A549 (cell line): ENCODE results near the gene MTHFSD. TPM values are rescaled to one million over a fixed set of nuclear protein-coding genes. Genes with fewer than 3 reads are reported as not detected.
A peak's percentile ranks its signal among the peaks of the same experiment; 100 is the strongest.

Experiments
- ATAC-seq, 2 experiments: fragments of 200-7000 bp in 1 of 2; fragments of >200 bp in 1 of 2; cut with Nextera tagmentation in 1 of 2; cut with Tn5 transposase in 1 of 2; 3 replicates each; pipeline versions ENCODE4 v1.8.0 to v1.9.1; 2018 to 2020; ENCODE audit warnings: mild to moderate bottlenecking in 1 of 2, moderate library complexity in 1 of 2
- CTCF ChIA-PET: fragments of 300-600 bp; sonication (Branson Sonifier 250); formaldehyde crosslinking; extraction: SDS; loops from one replicate; lab custom pipeline; 2021; ENCODE audit warnings: antibody characterized with exemption, inconsistent platforms; lab: Yijun Ruan, JAX
- POLR2A ChIA-PET: fragments of 350-600 bp; formaldehyde crosslinking; extraction: SDS; loops from one replicate; lab custom pipeline; 2021; ENCODE audit warnings: antibody characterized with exemption, inconsistent platforms; lab: Yijun Ruan, JAX
- DNase-seq, 2 experiments: peaks; one replicate each; pipeline versions ENCODE4 v3.0.0 to v3.0.0-alpha.2; 2011 to 2016; ENCODE audit warnings: low read depth in 1 of 2, low spot score in 1 of 2
- FAIRE-seq: peaks from 2 replicates; lab custom pipeline; 2011; peaks lifted over from hg19 to GRCh38; lab: Jason Lieb, UNC
- H3K27ac ChIP-seq, 2 experiments: fragments of >200 bp; sonication (Bioruptor Twin); formaldehyde crosslinking; 3 replicates each; pipeline ENCODE4 v1.5.1; 2016 to 2017
- H3K4me1 ChIP-seq: fragments of >200 bp; sonication (Bioruptor Twin); formaldehyde crosslinking; 3 replicates; pipeline ENCODE4 v1.6.1; 2016
- H3K4me2 ChIP-seq: fragments of >200 bp; sonication (Bioruptor Twin); formaldehyde crosslinking; 3 replicates; pipeline ENCODE4 v1.6.1; 2016
- H3K4me3 ChIP-seq: fragments of >200 bp; sonication (Bioruptor Twin); formaldehyde crosslinking; 3 replicates; pipeline ENCODE4 v1.5.1; 2016
- H3K9me3 ChIP-seq: fragments of >200 bp; sonication (Bioruptor Twin); formaldehyde crosslinking; 3 replicates; pipeline ENCODE4 v1.6.1; 2016
- BHLHE40 ChIP-seq: IDR thresholded peaks from 2 replicates; pipeline ENCODE4 v1.6.1; 2012; ENCODE audit warnings: low read depth, low read length, inconsistent platforms
- CBX8 ChIP-seq: fragments of 200-600 bp; sonication (generic); IDR thresholded peaks from 2 replicates; pipeline ENCODE4 v1.6.1; 2016
- CEBPB ChIP-seq, 2 experiments: fragments of >200 bp in 1 of 2; sonication (Bioruptor Twin) in 1 of 2; formaldehyde crosslinking in 1 of 2; IDR thresholded peaks; 2 replicates each; pipeline ENCODE4 v1.6.1; 2012 to 2016
- CHD4 ChIP-seq: fragments of 200-600 bp; sonication (generic); IDR thresholded peaks from 2 replicates; pipeline ENCODE4 v1.6.1; 2016; ENCODE audit warnings: antibody characterized with exemption, mild to moderate bottlenecking, borderline replicate concordance
- E2F6 ChIP-seq: IDR thresholded peaks from 2 replicates; pipeline ENCODE4 v1.6.1; 2012; ENCODE audit warnings: low read depth, borderline replicate concordance
- EHF ChIP-seq: fragments of 250-450 bp; sonication (Bioruptor Pico); IDR thresholded peaks from 2 replicates; pipeline ENCODE4 v1.5.0; 2020; ENCODE audit warnings: mild to moderate bottlenecking
- EHMT2 ChIP-seq: fragments of 200-600 bp; sonication (generic); IDR thresholded peaks from 2 replicates; pipeline ENCODE4 v1.6.1; 2016; ENCODE audit warnings: antibody characterized with exemption, low read depth, mild to moderate bottlenecking, moderate library complexity
- ESRRA ChIP-seq: fragments of 150-350 bp; IDR thresholded peaks from 2 replicates; pipeline ENCODE4 v1.6.1; 2014; ENCODE audit warnings: mild to moderate bottlenecking, low read length, borderline replicate concordance
- FOSB ChIP-seq: fragments of 250-450 bp; sonication (Bioruptor Pico); IDR thresholded peaks from 2 replicates; pipeline ENCODE4 v1.5.0; 2020; ENCODE audit warnings: mild to moderate bottlenecking, moderate library complexity
- GATA3 ChIP-seq: IDR thresholded peaks from 2 replicates; pipeline ENCODE4 v1.6.1; 2012; ENCODE audit warnings: borderline replicate concordance
- HMGXB4 ChIP-seq: fragments of 250-450 bp; sonication (Bioruptor Pico); IDR thresholded peaks from 2 replicates; pipeline ENCODE4 v1.5.0; 2021; ENCODE audit warnings: mild to moderate bottlenecking, moderate library complexity, borderline replicate concordance
- HOXA7 ChIP-seq: fragments of 250-450 bp; sonication (Bioruptor Pico); IDR thresholded peaks from 2 replicates; pipeline ENCODE4 v1.5.0; 2020; ENCODE audit warnings: mild to moderate bottlenecking, moderate library complexity
- HOXB5 ChIP-seq: fragments of 250-450 bp; sonication (Bioruptor Pico); IDR thresholded peaks from 2 replicates; pipeline ENCODE4 v1.5.0; 2020; ENCODE audit warnings: mild to moderate bottlenecking, moderate library complexity
- JUNB ChIP-seq: fragments of >200 bp; sonication (Bioruptor Twin); formaldehyde crosslinking; IDR thresholded peaks from 2 replicates; pipeline ENCODE4 v1.6.1; 2016
- MAX ChIP-seq: IDR thresholded peaks from 2 replicates; pipeline ENCODE4 v1.6.1; 2012
- MAZ ChIP-seq: fragments of 150-350 bp; IDR thresholded peaks from 2 replicates; pipeline ENCODE4 v1.6.1; 2014; ENCODE audit warnings: antibody characterized with exemption, low read depth, low read length, borderline replicate concordance
- PBX3 ChIP-seq: IDR thresholded peaks from 2 replicates; pipeline ENCODE4 v1.6.1; 2012
- POLR2AphosphoS2 ChIP-seq: conservative IDR thresholded peaks from 2 replicates; pipeline ENCODE4 v1.6.1; 2012; ENCODE audit warnings: low read length, improper control_type of control experiment, inconsistent platforms
- SMC3 ChIP-seq: fragments of >200 bp; sonication (Bioruptor Twin); formaldehyde crosslinking; IDR thresholded peaks from 3 replicates; pipeline ENCODE4 v1.6.1; 2018; ENCODE audit warnings: inconsistent platforms
- TFCP2L1 ChIP-seq: fragments of 250-450 bp; sonication (Bioruptor Pico); IDR thresholded peaks from 2 replicates; pipeline ENCODE4 v1.5.0; 2021; ENCODE audit warnings: mild to moderate bottlenecking
- TP53 ChIP-seq: fragments of 250-450 bp; sonication (Bioruptor Pico); IDR thresholded peaks from 2 replicates; pipeline ENCODE4 v1.5.0; 2021; ENCODE audit warnings: mild to moderate bottlenecking, moderate library complexity
- WGBS: methylation state at CpG from one replicate; pipeline ENCODE4 v1.1.6; 2017; ENCODE audit errors: missing lambda C conversion rate; 5-methylcytosine and 5-hydroxymethylcytosine counted together
- polyA plus RNA-seq, 4 experiments: library from polyadenylated mRNA; depleted of rRNA in 3 of 4; stranded (reverse); fragments of >200 nt; fragmentation: RNase III in 1 of 4; extraction: RNeasy Plus Mini Kit Qiagen cat#74134 plus additional on column Dnase treatment in 1 of 4; gene quantifications; 2 replicates in 3 of 4; 3 replicates in 1 of 4; pipeline ENCODE4 v1.2.3, GENCODE V29; 2011 to 2017

Gene MTHFSD
- polyA plus RNA-seq, 2 of the 4 experiments (the other 2 are of a cell fraction): 13.1 to 16.9 TPM

GRCh38 chr16:86584071-86584685 lies 29.1 kb upstream of the MTHFSD start:
- Histone ChIP-seq H3K4me1 (peaks cover 33% of the 10 kb centered on the region), H3K4me3 (no peak overlapping the region), H3K9me3 (no peaks in the 10 kb centered on the region), H3K27ac (peak overlapping the region; percentile 55 to 68), H3K4me2 (peak overlapping the region; percentile 39)
- DNase-seq (peak in 1 of 2 experiments; percentile 50), ATAC-seq (peak in 1 of 2 experiments; percentile 61; a peak in 3 of 6 replicates)
- TF ChIP-seq TFCP2L1 (CRISPR knock-in tag) (no peak), TP53 (CRISPR knock-in tag) (no peak), CBX8 (no peak), POLR2AphosphoS2 (no peak), PBX3 (no peak), JUNB (no peak), MAX (no peak), FOSB (CRISPR knock-in tag) (no peak), BHLHE40 (no peak)
- TF ChIP-seq, all 56 proteins: peak for 0
- CTCF ChIA-PET: interaction anchor here (0.6 to 2.6 kb wide), 7 partner anchors 15 to 695 kb away, joined by 3 to 10 read pairs (median 3); no protein-coding TSS in a partner anchor
- POLR2A ChIA-PET: interaction anchor here (1.5 kb wide), 1 partner anchor 80 kb away, joined by 4 read pairs; no protein-coding TSS in a partner anchor
- WGBS: 74% methylated on average over 6 of the region's 6 CpGs
- FAIRE-seq: no peak

- TF ChIP-seq HOXB5 (CRISPR knock-in tag) (no peak), HMGXB4 (CRISPR knock-in tag) (no peak), ESRRA (no peak), SMC3 (no peak), CHD4 (no peak), MAZ (no peak), EHF (CRISPR knock-in tag) (no peak), CEBPB (IDR thresholded peaks at IDR 0.05) (no peak), HOXA7 (CRISPR knock-in tag) (no peak)
- Histone ChIP-seq H3K27ac (no peak overlapping the region; a peak in 1 of 6 replicates), H3K9me3 (no peaks in the 10 kb centered on the region), H3K4me3 (no peak overlapping the region), H3K4me1 (peaks cover 28% of the 10 kb centered on the region), H3K4me2 (no peak overlapping the region)
- DNase-seq (no peak), ATAC-seq (no peak), FAIRE-seq (no peak)
- 77% methylated on average over 4 of the region's 4 CpGs for WGBS
- CTCF ChIA-PET: interaction anchor here (1.4 kb wide), 1 partner anchor 13 kb away, joined by 4 read pairs; no protein-coding TSS in a partner anchor
- POLR2A ChIA-PET: no interaction called here
Observed at GRCh38 chr16:86581458-86581857, 26.4 kb upstream of the MTHFSD start.

GRCh38 chr16:86580791-86581170 lies 25.7 kb upstream of the MTHFSD start:
- no peak for DNase-seq
- WGBS: 93% methylated on average over 9 of the region's 9 CpGs
- Histone ChIP-seq H3K27ac (no peak overlapping the region; a peak in 1 of 6 replicates), H3K4me1 (peaks cover 21% of the 10 kb centered on the region), H3K4me3 (no peak overlapping the region), H3K4me2 (no peak overlapping the region), H3K9me3 (no peaks in the 10 kb centered on the region)
- no peak for ATAC-seq
- TF ChIP-seq E2F6 (no peak), EHMT2 (no peak), GATA3 (no peak)
- no peak for FAIRE-seq
- ChIA-PET POLR2A (no interaction called here), CTCF (interaction anchor here (1.5 to 1.8 kb wide), 2 partner anchors 17 to 482 kb away, joined by 9 read pairs; no protein-coding TSS in a partner anchor)
